Left lobe of liver (tissue), 2 donors: ENCODE data around the gene DENND2C. TPM values are rescaled to one million over a fixed set of nuclear protein-coding genes. Genes with fewer than 3 reads are reported as not detected.

Experiments used
- ATAC-seq: fragments of 200-7000 bp; cut with Tn5 transposase; one replicate; pipeline ENCODE4 v1.9.1; 2020; ENCODE audit warnings: mild to moderate bottlenecking, moderate library complexity
- DNase-seq: peaks from one replicate; pipeline ENCODE4 v3.0.0-alpha.2; 2020; ENCODE audit warnings: low spot score
- total RNA-seq: library from RNA; stranded (reverse); gene quantifications from one replicate; pipeline ENCODE4 v1.2.1, GENCODE V29; 2021
- donor health status: DM: no; HTN: no; CAD: no; lungs with moderate emphysema.
- donor health status: DM: no; HTN: yes; CAD: no.

Gene DENND2C
- total RNA-seq, 1 donor from 2014 or later, result 4.7 TPM

DNA sequence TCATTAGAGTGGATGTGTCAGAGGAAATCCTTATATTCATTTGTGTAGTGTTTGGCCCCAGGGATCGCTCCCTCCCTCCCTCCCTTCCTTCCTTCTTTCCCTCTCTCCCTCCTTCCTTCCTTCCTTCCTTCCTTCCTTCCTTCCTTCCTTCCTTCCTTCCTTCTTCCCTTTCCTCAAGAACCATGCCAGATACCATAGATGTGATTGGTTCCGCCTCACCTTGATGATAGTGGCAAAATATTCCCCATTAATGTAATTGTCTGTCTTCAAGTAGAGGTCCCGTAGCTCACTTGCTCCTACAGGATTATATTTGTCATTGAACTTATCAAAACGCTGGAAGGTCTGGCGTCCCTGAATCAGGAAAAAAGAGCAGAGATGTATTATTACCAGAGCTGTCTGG, 7.8 kb upstream of the DENND2C start:
- DNase-seq, result no peak
- no peak for ATAC-seq

DNA sequence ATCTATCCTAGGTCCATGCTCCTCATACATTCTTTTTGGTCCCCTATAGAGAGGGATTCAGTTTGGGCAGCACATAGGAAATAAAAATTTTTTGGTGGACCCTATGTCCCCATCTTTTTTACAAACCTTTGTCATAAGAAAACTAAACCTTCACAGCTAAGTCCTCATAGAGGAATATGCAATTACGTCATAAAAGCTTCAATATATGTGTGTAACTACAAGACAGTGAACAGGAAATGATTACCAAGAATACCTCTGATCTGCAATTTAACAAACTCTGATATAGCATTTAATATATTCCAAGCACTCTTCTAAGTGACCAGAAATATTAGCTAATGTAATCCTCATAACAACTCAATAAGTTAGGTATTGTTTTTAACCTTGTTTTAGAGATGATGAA, 6.3 kb upstream of the DENND2C start:
- DNase-seq (no peak), ATAC-seq (no peak)

DNA sequence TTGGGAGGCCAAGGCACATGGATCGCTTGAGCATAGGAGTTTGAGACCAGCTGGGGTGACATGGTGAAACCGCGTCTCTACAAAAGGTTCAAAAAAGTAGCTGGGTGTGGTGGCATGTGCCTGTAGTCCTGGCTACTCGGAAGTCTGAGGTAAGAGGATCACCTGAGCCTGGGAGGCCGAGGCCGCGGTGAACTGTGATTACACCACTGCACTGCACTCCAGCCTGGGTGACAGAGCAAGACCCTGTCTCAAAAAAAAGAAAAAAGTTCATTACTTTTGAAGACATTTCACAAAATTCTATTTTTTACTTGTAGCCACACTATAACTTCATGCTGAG, 2.1 kb upstream of the DENND2C start:
- ATAC-seq (no peak), DNase-seq (no peak)

DNA sequence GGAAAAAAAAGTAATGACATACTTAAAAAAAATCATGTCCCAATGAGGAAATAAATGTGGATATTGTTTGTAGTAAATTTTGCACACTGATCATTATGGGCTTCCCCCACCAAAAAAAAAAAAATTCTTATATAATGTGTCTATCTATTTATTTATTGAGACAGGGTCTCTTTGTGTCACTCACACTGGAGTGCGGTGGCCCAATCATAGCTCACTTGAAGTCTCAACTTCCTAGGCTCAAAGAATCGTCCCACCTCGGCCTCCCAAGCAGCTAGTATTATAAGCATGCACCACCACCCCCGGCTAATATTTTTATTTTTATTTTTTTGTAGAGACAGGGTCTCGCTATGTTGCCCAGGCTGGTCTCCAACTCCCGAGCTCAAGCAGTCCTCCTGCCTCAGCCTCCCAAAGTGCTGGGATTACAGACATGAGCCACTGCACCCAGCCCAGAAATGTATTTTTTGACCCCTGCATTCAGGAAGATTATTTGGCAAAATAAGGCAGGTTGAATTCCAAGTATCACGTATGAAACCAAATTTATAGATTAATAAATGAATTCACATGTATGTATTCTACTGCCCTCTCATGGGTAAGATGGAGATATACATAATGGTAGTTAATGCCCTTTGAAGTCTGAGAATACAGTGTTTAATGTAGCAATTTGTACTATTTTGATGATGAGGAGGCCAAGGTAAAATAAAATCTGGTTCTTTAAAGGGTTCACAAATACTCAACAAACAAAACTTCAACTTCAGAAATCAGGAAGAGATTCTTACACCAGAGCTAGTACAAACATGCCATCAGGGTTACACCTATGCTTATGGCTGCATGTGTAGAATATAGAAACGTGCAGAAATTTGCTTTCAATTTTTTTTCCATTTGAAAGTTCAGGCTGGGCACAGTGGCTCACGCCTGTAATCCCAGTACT, 1.4 kb upstream of the DENND2C start:
- ATAC-seq, result no peak

DNA sequence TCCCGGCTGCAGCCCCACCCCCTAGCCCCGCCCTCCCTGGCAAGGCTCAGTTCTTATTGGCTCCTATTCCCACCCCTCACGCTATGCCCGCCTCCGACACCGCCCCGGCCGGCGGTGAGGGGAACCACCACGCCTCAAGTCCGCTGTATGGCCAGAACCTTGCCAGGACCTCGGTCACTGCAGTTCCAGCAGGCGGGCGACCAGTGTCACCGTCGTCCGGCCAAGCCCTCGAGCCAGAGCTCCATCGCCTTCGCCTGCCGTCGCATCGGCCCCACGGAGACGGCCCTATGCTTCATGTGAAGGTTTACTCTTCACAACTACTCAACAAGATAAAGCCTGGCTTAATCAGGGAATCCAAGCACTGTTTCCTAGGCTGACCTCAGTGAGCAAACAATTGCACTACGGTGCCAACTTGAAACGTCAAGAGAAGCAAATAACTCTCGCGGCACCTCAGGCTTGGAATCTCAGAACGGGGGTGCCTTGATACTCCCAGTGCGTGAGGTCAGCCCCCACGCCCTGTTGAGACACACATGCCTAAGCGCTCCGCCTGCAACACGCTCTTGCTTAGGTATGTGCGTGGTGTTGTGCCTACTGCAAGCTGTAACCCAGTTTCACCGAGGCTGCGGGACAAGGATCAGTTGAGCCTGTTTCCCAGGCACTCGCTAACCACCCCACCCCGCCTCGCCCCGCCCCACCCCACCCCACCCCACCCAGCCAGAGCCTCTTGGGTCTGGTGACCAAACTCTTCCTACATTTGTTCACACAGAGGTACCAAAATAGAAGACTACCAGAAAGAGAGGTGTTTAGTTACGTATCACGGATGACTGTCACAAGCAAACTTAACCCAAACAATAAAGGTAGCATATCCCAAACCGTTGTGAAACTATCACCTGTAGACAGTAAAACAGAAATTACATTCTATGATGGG, 498 bp upstream of the DENND2C start:
- peak; percentile 95 for ATAC-seq
- DNase-seq, result peak; percentile 97

More for the DNA sequence above, 1.4 kb upstream of the DENND2C start:
- DNase-seq, result no peak

DNA sequence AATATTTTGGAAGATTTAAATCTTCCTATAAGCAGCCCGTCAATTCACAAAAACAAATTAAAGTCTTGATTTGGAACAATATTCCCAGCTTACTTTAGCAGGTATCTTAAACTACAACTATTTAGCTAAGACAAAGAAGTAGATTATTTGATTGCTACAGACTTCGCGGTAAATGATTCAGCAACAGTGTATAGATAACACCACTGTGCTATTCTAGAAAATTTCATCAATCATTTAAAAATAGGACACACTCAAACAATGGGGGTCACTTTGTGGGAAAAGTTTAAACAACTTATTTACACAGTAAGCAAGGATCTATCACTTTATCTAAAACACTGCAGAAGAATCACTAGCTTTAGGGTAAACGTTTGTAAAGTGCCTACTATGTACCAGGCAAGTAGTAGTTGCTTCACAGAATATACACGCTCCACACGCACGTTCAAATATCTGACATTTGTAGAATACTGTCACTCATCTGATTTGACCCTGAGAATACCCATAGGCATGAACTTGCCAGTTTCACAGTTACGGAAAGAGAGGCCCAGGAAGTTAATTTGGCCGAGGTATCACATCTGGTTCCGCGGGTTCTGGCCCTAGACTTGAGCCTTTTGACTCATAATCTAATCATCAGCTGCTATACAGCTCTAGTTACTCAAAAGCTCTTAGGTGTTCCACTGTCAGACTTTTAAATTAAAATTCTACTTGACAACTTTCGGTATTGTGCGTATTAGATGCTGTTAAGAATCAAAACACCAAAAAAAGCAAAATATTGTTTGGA, 876 bp downstream of the DENND2C start:
- DNase-seq (no peak), ATAC-seq (no peak)

DNA sequence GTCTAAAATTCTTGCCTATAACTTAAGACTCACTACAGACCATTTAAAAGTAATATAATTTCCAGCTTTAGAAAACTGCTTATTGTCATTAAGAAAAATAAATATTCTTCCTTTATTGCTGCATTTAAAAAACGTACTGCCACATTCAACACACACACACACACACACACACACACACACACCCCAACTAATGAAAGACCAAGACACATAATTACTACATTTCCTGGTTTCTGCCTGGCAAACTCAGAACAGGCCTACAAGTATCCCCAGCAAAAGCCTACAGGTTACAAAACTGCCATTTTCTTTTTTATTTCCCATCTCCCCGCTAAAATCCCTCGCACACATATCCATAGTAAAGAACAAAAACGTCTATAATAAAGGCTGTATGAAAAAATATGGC, 1.5 kb downstream of the DENND2C start:
- DNase-seq (no peak), ATAC-seq (no peak)

DNA sequence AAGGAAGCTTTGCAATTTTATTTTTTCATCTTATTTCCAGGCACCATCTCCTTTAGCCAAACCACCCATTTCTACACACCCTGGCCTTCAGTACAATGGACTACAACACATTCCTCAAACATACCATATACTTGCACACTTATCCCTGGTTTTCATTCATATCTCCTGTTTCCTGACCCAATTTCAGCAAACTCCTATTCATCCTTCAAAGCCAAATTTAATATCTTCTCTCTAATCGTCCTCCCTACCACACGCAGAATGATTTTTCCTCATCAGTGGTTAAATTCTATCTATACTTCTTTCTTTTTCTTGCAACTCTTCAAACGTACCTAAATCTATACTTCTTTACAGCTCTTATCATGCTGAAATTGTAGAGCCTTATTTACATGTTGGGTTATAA, 2.9 kb downstream of the DENND2C start:
- ATAC-seq (no peak), DNase-seq (no peak)

DNA sequence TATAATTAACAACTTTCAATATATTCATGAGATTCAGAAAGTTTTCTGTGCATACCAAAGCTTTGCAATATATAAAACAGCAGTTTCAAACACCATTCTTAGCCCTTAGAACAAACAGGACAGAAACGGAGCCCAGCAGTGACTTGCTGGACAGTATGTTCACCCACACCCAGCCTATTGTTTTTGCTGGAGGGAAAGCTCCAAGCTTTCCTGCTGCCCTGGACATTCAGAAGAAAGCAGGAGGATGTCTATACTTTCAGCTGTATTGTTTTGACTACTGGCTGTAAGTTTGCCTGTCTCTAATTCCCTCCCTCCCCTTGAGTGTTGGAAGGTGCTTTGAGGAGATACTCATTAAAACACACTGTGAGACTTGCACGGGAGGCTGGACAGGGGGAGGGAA, 9.6 kb downstream of the DENND2C start:
- DNase-seq, result no peak
- ATAC-seq, result no peak

DNA sequence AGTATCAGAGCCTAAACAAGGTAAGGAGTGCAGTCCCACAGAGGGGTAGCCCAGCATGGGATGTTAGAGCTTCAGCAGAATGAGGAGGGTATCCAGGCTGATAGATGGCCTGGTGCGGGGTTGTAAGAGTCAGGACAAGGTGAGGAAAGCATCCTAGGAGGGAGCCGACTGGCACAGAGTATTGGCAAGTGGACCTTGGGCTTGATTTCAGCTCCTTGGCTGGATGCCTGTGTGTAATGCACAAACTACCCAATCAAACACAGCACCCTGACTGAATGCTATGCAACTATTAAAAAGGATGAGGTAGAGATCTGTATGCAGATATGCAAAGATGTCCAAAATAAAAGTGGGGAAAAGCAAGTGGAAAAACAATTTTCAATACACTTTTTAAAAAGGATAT, 18.0 kb downstream of the DENND2C start:
- DNase-seq (no peak), ATAC-seq (peak; percentile 79)

DNA sequence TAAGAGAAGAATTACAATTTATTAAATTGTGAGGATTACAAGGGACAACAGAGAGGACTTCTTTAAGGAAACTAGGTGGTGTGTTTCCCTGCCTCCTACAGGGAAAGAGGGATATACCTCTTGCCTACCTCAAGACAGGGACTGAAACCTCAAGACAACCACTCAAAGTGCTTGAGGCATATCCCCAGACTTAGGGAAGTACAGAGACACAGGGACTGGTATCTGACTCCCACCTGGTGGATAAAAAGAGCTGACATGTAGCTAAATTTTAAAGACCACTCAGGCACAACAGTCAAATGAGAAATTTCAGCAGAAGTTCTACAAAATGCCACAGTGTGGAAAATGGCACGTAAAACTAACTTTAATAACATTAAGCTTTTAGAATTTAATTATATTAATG, 21.3 kb downstream of the DENND2C start:
- DNase-seq (no peak), ATAC-seq (no peak)

DNA sequence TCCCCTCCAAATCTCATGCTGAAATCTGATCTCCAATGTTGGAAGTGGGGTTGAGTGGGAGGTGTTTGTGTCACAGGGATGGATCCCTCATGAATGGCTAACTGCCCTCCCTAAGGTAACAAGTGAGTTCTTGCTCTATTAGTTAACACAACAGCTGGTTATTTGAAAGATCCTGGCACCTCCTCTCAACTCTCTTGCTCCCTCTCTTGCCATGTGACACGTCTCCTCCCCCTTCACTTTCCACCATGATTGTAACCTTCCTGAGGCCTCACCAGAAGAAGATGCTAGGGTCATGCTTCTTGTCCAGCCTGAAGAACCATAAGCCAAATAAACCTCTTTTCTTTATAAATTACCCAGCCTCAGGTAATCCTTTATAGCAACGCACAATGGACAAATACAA, 28.5 kb downstream of the DENND2C start:
- no peak for DNase-seq
- no peak for ATAC-seq

DNA sequence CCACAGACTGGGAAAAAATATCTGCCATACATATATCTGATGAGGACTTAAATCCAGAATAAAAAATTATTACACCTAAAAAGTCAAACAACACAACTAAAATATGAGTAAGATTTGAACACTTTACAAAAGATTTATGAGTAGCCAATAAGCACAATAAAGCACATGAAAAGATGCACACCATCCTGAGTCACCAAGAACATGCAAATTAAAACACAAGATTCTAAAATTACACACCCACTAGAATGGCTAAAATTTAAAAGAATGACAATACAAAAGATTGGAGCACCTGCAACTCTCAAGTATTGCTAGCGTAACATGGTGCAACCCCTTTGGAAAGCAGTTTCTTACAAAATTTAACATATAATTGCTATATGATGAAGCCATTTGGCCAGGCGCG, 30.9 kb downstream of the DENND2C start:
- DNase-seq (no peak), ATAC-seq (no peak)

DNA sequence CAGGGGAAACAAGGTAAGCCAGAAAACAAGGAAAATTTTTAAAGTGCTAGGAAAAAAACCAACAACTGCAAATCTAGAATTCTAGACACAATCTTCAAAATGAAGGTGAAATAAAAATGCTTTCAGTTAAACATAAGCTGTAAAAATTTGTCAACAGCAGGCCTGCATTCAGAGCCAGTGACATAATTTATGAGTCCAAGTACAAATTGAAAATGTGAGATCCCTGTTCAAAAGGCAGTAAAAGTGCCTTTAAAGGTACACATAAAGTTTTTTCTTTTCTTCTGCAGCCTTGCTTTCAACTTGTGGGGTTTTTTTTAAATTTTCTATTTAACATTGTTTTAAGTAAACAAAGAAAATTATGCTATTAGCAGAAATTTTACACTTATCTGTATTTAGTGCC, 37.4 kb downstream of the DENND2C start:
- DNase-seq (no peak), ATAC-seq (no peak)

DNA sequence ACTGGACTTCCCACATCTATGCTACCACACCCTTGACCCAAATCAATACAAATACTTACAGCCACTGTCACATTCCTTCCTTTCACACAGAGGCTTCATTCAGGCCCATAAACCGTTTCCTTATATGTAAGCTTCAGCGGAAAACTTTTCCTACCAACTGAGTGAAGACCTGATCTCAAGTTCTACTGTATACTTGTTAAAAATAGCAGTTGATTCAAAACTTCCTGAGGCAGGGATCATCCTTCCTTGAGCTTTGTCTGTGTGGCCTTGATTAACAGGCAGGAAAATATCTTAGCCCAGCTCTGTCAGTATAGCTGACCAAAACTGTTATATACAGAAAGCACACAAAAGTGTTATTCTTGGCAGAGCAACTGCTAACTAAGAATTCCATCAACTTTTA, 42.7 kb downstream of the DENND2C start:
- no peak for ATAC-seq

DNA sequence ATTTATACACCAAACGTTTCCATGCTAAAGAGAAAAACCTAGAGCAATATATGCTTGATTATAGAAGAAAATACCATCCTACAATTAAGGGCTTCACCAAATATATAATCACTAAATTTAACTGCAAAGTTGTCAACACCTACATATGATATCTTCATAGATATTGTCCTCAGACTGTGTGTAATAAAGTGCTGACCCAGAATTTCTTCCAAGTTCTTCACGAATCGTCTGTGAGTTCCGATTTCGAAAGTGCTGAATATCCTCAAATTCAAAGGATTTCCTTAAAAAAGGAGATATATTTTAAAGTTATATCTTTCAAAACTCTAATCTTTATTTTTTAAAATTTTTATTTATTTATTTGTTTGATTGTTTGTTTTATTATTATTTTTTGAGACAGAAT, 46.5 kb downstream of the DENND2C start:
- ATAC-seq (no peak), DNase-seq (no peak)

More for the DNA sequence above, 42.7 kb downstream of the DENND2C start:
- DNase-seq, result no peak

DNA sequence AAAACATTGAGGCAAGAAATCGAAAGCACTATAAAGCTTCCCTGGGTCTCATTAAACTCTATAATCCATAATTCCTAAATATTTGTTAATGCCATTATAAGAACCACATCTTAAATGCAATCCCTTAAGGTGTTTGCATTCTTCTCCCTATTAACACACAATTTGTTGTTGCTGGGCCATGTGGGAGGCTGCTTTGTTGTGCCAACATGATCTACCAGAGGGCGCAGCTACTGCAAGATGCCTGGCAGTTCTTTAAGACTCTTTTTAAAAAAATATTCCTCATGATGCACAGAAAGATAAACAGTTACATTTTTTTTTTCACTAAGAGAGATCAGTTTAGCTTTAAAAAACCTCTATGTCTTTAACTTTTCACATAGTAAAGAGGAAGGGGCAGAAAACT, 49.4 kb downstream of the DENND2C start:
- ATAC-seq (no peak), DNase-seq (no peak)

DNA sequence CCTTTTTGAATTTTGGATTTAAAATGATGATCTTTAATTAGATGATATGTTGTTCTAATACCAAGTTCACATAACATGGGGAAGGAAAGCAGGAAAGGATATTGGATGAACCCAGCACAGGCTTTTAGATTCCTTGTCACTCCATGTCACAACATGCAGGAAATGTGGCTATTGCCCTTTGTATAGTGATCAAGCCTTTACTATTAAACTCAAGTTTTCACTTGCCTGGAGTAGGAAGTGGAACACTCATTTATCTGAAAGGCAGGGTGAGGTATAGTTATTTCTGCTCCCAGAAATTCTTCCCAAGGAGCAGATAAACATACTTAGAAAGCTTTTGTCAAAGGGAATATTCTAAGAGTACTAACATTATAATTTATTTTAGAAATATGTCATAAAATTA, 51.2 kb downstream of the DENND2C start:
- DNase-seq (no peak), ATAC-seq (no peak)

DNA sequence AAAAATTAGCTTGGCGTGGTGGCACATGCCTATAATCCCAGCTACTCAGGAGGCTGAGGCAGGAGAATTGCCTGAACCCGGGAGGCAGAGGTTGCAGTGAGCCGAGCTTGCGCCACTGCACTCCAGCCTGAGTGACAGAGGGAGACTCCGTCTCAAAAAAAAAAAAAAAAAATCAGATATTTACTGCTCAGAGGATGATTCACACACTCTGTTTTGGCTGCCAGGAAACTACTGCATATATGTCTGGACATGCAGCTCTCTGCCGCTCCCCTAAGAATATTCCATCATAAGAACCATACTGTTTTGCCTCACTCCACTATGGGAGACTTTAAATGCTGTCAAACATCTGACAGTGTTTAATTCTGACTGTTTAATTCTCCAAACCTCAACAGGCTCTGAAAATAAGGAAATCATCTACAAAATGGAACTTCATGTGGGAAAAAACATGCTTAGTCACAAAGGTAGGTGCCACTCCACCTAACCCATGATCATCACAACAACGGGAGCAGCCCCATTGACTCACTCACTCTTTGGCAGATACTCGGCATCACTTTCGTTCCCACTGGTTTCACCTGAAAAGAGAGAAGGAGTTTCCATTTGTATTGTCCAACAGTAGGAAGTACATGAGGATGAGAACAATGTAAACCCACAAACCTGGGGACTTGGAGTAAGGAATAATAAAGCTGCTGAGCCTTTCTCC, 59.2 kb downstream of the DENND2C start:
- ATAC-seq (no peak), DNase-seq (no peak)

DNA sequence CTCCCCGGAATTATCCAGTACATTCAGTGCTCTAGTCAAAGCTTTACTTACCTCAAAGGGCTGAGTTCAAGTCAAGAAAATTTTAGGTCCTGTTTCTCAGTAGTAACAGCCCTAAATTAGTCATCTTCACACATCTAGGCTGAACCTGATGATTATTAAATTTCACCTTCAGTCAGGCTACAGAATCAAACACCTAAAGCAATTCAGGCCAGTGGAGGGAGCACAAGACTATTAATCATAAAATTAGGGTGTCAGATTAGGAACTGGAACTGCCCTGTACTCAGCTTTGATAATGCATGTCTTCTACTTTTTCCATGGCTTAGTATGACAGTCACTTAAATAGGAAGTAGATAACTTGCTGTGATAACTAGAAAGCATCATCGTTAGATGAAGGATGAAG, 60.0 kb downstream of the DENND2C start:
- DNase-seq (no peak), ATAC-seq (no peak)

DNA sequence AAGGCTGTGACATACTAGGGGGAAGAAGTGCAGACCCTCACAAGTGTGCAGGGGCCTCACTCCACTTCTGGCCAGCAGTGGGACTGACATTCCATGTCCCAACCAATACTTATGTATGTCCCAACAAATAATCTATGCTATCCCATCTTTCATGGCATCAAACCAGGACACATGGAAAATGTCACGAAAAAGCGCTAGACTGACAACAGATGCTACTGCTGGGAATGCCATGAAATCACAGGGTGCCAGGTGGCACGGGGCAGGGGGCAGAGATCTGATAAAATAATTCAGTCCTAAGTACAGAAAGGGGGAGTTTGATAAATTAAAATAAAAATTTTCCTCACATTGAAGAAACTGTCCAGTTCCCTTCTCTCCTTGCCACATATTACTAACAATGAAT, 60.8 kb downstream of the DENND2C start:
- ATAC-seq, result no peak

More for the DNA sequence above, 60.8 kb downstream of the DENND2C start:
- DNase-seq, result no peak
